ENCODE data around the gene STX18. TPM values are rescaled to one million over a fixed set of nuclear protein-coding genes. Genes with fewer than 3 reads are reported as not detected.

STX18 gene
- total RNA-seq, 1 experiment from 2014 or later, result 20.9 TPM

DNA sequence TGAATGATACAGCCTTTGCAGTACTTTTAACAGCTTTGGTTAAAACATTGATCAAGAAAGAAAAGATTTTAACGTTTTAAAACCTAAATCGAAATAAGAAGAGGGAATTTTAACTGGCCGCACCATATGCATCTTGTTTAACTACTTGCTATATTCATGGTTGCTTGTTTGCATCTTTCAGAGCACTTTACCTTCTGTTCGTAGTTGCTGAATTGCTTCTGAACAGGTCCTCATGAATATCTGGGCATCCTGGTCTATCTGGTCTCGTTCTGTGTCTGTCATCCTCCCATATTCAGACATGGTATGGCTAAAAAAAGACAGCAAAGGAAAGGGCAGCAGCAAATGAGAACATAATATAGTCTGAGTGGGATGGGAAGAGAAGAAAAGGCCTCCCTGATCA, 82.7 kb downstream of the STX18 start:
- no CpG with 5 or more reads among the region's 5 CpGs for WGBS (ENCODE audit: extremely low coverage, insufficient read length, low lambda C conversion rate)
- Histone ChIP-seq H3K14ac (ENCODE audit: insufficient read depth, low read length) (no peak overlapping the region), H3K23ac (ENCODE audit: insufficient read length, low read depth, low read length) (no peak overlapping the region), H2BK15ac (ENCODE audit: low read depth, low read length) (no peak overlapping the region), H3K18ac (ENCODE audit: insufficient read length, low read depth, low read length) (no peak overlapping the region), H3K23me2 (ENCODE audit: insufficient read length, low read depth, low read length, poor library complexity, severe bottlenecking) (no peaks in the 10 kb centered on the region), H3T11ph (ENCODE audit: low read length) (no peak overlapping the region), H3K9me3 (ENCODE audit: control insufficient read depth, low read depth, low read length) (no peaks in the 10 kb centered on the region), H3K79me1 (ENCODE audit: insufficient read depth, low read depth, low read length, poor library complexity, severe bottlenecking) (no peaks in the 10 kb centered on the region), H3K56ac (ENCODE audit: insufficient read length, low read depth, low read length) (no peak overlapping the region), H3K27ac (ENCODE audit: insufficient read length, low read depth, low read length) (no peak overlapping the region), H2BK20ac (ENCODE audit: low read depth, low read length, poor library complexity, severe bottlenecking) (no peak overlapping the region), H3K9ac (ENCODE audit: extremely low read depth, insufficient read length, low read length) (no peak overlapping the region), H4K8ac (replicated peaks; ENCODE audit: insufficient read length, low read depth, low read length) (no peak overlapping the region), H3K79me2 (ENCODE audit: insufficient read depth, low read length) (no peaks in the 10 kb centered on the region), H2BK12ac (ENCODE audit: insufficient read length, low read depth, low read length) (no peak overlapping the region), H3K27me3 (ENCODE audit: insufficient read depth, low read length) (no peaks in the 10 kb centered on the region), H2AK5ac (ENCODE audit: insufficient read length, low read length) (no peak overlapping the region), H4K20me1 (ENCODE audit: control insufficient read depth, insufficient read depth, insufficient read length) (no peaks in the 10 kb centered on the region), H2BK120ac (ENCODE audit: low read depth, low read length, poor library complexity, severe bottlenecking) (no peak overlapping the region), H3K4ac (ENCODE audit: low read depth, low read length) (no peak overlapping the region), H4K91ac (ENCODE audit: insufficient read length, low read depth, low read length) (no peak overlapping the region), H3K4me1 (ENCODE audit: insufficient read depth, low read length) (peaks cover 17% of the 10 kb centered on the region; the same call in 1 of the 2 replicates), H2BK5ac (ENCODE audit: insufficient read length, low read length) (no peak overlapping the region), H2AFZ (ENCODE audit: low read length) (no peak overlapping the region), H3K4me2 (ENCODE audit: insufficient read depth, insufficient read length, low read length) (no peak overlapping the region), H4K5ac (ENCODE audit: insufficient read length, low read depth, low read length) (no peak overlapping the region)
- Mint-ChIP-seq H3K36me3 (ENCODE audit: insufficient read depth in 1 of 3, low read depth in 3 of 3) (peaks cover 3 to 14% (median 4%) of the 10 kb centered on the region in 3 experiments; a peak in 5 of 7 replicates), H3K4me1 (peaks cover 32 to 48% of the 10 kb centered on the region in 2 experiments), H3K4me3 (no peak overlapping the region), H3K9me3 (no peaks in the 10 kb centered on the region), H3K27ac (no peak overlapping the region), H3K27me3 (ENCODE audit: low read depth) (no peaks in the 10 kb centered on the region; the same call in 1 of the 2 replicates)
- TF ChIP-seq, protein P1, sequence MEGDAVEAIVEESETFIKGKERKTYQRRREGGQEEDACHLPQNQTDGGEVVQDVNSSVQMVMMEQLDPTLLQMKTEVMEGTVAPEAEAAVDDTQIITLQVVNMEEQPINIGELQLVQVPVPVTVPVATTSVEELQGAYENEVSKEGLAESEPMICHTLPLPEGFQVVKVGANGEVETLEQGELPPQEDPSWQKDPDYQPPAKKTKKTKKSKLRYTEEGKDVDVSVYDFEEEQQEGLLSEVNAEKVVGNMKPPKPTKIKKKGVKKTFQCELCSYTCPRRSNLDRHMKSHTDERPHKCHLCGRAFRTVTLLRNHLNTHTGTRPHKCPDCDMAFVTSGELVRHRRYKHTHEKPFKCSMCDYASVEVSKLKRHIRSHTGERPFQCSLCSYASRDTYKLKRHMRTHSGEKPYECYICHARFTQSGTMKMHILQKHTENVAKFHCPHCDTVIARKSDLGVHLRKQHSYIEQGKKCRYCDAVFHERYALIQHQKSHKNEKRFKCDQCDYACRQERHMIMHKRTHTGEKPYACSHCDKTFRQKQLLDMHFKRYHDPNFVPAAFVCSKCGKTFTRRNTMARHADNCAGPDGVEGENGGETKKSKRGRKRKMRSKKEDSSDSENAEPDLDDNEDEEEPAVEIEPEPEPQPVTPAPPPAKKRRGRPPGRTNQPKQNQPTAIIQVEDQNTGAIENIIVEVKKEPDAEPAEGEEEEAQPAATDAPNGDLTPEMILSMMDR (conservative IDR thresholded peaks at IDR 0.05), result no peak
- no peak for DNase-seq
